DMS 273 treated with DMSO at 0.1 percent for 48 hours (cell line): Measurements from ENCODE around the gene ALS2CL.

Experiments
- DNase-seq: peaks from one replicate; lab custom pipeline; 2025; lab: John Stamatoyannopoulos, UW

Gene ALS2CL

GRCh38 chr3:46632792-46633191 lies 60.7 kb downstream of the ALS2CL start:
- DNase-seq, result no peak

GRCh38 chr3:46629551-46630517 lies 63.6 kb downstream of the ALS2CL start:
- peak; percentile 3 for DNase-seq

- no peak for DNase-seq
Observed at GRCh38 chr3:46628901-46629369, 64.5 kb downstream of the ALS2CL start.

GRCh38 chr3:46627078-46627477 lies 66.4 kb downstream of the ALS2CL start:
- no peak for DNase-seq

GRCh38 chr3:46626039-46626438 lies 67.4 kb downstream of the ALS2CL start:
- DNase-seq, result no peak

GRCh38 chr3:46624975-46625490 lies 68.4 kb downstream of the ALS2CL start:
- no peak for DNase-seq

- DNase-seq, result no peak
Observed at GRCh38 chr3:46624533-46624932, 68.9 kb downstream of the ALS2CL start.

- DNase-seq, result no peak
Observed at GRCh38 chr3:46619845-46620778, 73.4 kb downstream of the ALS2CL start.
